Gastrocnemius medialis (tissue), 4 donors: ENCODE results near the gene MPP2.

ENCODE experiments used
- CTCF ChIP-seq, 5 experiments: fragments of 450-650 bp in 3 of 5; fragments of 200-600 bp in 2 of 5; sonication (generic) in 2 of 5; IDR thresholded peaks in 4 of 5; conservative IDR thresholded peaks in 1 of 5; 1 replicate in 4 of 5; 2 replicates in 1 of 5; pipeline ENCODE4 v1.5.1; 2016 to 2019; ENCODE audit warnings: antibody characterized with exemption in 5 of 5, mild to moderate bottlenecking in 3 of 5, moderate library complexity in 3 of 5
- POLR2A ChIP-seq, 2 donors: fragments of 450-650 bp; IDR thresholded peaks; one replicate each; pipeline ENCODE4 v1.6.1; 2017; ENCODE audit warnings: antibody characterized with exemption in 2 of 2, mild to moderate bottlenecking in 2 of 2, moderate library complexity in 2 of 2

DNA sequence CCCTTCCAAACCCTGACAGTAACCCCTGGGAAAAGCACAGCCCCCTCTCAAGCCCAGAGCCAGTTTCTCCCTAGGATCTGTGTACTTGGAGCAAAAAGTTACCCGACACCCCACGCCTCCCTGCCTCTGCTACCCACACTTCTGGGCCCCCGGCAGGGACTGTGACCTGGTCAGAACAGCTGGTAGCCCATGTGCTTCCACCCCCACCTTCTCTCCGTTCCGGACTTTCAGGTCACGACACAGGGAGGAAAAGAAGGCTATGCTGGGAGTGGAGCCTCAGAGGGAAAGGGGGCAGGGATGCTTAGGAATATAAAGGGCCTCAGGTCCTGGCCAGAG is 28.6 kb upstream of the MPP2 start:
- TF ChIP-seq CTCF (IDR thresholded peaks at IDR 0.05 in 4 of 5, conservative IDR thresholded peaks at IDR 0.05 in 1 of 5) (no peak), POLR2A (IDR thresholded peaks at IDR 0.05) (no peak)
